ENCODE measurements around the gene BRD9.
"Not testable (repeated sequence)": the region's sequence is repeated elsewhere in the genome, so short reads cannot be mapped to it uniquely, and the experiment has no call there.

- not testable (repeated sequence) for TF ChIP-seq POLR2AphosphoS5 (IDR thresholded peaks at IDR 0.05; ENCODE audit: low read depth); SPI1 (IDR thresholded peaks at IDR 0.05; ENCODE audit: borderline replicate concordance, low read depth); CTCF (IDR thresholded peaks at IDR 0.05; ENCODE audit: insufficient read depth, low read length)
Measured at GRCh38 chr5:853416-854090, 39.0 kb downstream of the BRD9 start.

All from HL-60 (cell line).